ENCODE results near the gene CASP14. TPM values are rescaled to one million over a fixed set of nuclear protein-coding genes. Genes with fewer than 3 reads are reported as not detected.
"Not testable (repeated sequence)": the region's sequence is repeated elsewhere in the genome, so short reads cannot be mapped to it uniquely, and the experiment has no call there.

The CASP14 gene
- total RNA-seq, 1 experiment from 2014 or later = 1.9 TPM

DNA sequence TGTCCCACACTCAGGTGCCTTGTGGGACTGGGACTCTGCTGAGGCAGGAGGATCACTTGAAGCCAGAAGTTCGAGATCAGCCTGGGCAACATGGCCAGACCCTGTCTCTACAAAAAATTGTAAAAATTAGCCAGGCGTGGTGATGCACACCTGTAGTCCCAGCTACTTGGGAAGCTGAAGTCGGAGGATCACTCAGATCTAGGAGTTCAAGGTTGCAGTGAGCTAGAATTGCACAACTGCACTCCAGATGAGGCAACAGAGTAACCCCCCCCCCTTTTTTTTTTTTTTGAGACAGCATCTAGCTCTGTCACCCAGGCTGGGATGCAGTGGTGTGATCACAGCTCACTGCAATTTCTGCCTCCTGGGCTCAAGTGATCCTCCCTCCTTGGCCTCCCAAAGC lies 46.9 kb downstream of the CASP14 start:
- Histone ChIP-seq H3K27ac (no peak overlapping the region), H3K9me2 (ENCODE audit: insufficient read depth) (no peaks in the 10 kb centered on the region), H3K9me3 (ENCODE audit: insufficient read depth, low read depth) (no peaks in the 10 kb centered on the region), H3K36me3 (ENCODE audit: low read depth) (no peaks in the 10 kb centered on the region), H3K27me3 (ENCODE audit: insufficient read depth, low read depth) (no peaks in the 10 kb centered on the region), H4K20me1 (ENCODE audit: insufficient read depth) (no peaks in the 10 kb centered on the region), H3F3A (ENCODE audit: insufficient read depth, low read depth) (peaks cover 9% of the 10 kb centered on the region; the same call in 1 of the 2 replicates), H3K4me2 (no peak overlapping the region), H3K4me1 (replicated peaks; ENCODE audit: insufficient read depth) (peaks cover 18% of the 10 kb centered on the region), H3K4me3 (no peak overlapping the region), H3K79me2 (ENCODE audit: low read depth) (no peaks in the 10 kb centered on the region), H2AFZ (no peak overlapping the region)
- ChIA-PET POLR2A (ENCODE audit: unreplicated experiment) (no interaction called here), CTCF (no interaction called here)
- no TSS peak for BruUV-seq (replicated peaks)
- DNase-seq = no peak
- TF ChIP-seq EZH2 (IDR thresholded peaks at IDR 0.05; ENCODE audit: low read depth) = no peak
- TF ChIP-seq CTCF (conservative IDR thresholded peaks at IDR 0.05) = no peak
- intact Hi-C loops (cut with micrococcal nuclease; ENCODE audit: unreplicated experiment) = no loop called here

GRCh38 chr19:15097980-15098379 lies 48.7 kb downstream of the CASP14 start:
- DNase-seq; H3K36me3 ChIP-seq (ENCODE audit: low read depth); BruUV-seq (replicated peaks); intact Hi-C loops (cut with micrococcal nuclease; ENCODE audit: unreplicated experiment); H3K27ac ChIP-seq; H3K4me2 ChIP-seq; H4K20me1 ChIP-seq (ENCODE audit: insufficient read depth); H3K4me1 ChIP-seq (replicated peaks; ENCODE audit: insufficient read depth); H3F3A ChIP-seq (ENCODE audit: insufficient read depth, low read depth); H3K79me2 ChIP-seq (ENCODE audit: low read depth); H3K4me3 ChIP-seq; H3K27me3 ChIP-seq (ENCODE audit: insufficient read depth, low read depth); H3K9me2 ChIP-seq (ENCODE audit: insufficient read depth); H2AFZ ChIP-seq; CTCF ChIA-PET; H3K9me3 ChIP-seq (ENCODE audit: insufficient read depth, low read depth): not testable (repeated sequence)
- POLR2A ChIA-PET (ENCODE audit: unreplicated experiment) = interaction anchor here (0.7 kb wide), 1 partner anchor 227 kb away, joined by 4 read pairs; no protein-coding TSS in a partner anchor

DNA sequence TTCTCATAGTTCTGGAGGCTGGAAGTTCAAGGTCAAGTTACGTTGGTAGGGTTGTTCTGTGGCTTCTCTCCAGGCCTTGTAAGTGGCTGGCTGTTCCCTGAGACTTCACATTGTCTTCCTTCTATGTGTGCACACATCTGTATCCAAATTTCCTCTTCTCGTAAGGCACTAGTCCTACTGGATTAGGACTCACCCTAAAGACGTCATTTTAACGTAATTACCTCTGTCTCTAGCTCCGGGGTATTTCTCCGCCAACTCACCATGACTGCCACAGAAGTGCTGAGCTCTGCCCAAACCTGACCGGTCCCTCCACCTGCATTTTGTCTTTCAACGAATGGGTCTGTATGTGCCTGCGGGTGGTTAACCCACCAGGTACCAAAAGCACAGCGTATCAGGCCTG lies 49.2 kb downstream of the CASP14 start:
- no peaks in the 10 kb centered on the region for H3K36me3 ChIP-seq (ENCODE audit: low read depth)
- no peak for TF ChIP-seq CTCF (conservative IDR thresholded peaks at IDR 0.05)
- no peak for TF ChIP-seq EZH2 (IDR thresholded peaks at IDR 0.05; ENCODE audit: low read depth)
- H3K9me2 ChIP-seq (ENCODE audit: insufficient read depth) = no peaks in the 10 kb centered on the region
- POLR2A ChIA-PET (ENCODE audit: unreplicated experiment) = no interaction called here
- no peak overlapping the region for H3K4me2 ChIP-seq
- DNase-seq = no peak
- CTCF ChIA-PET = no interaction called here
- 0 out of 2 replicates have a peak, but pooled peaks cover 4% of the 10 kb centered on the region for H3F3A ChIP-seq (ENCODE audit: insufficient read depth, low read depth)
- BruUV-seq (replicated peaks) = no TSS peak
- H4K20me1 ChIP-seq (ENCODE audit: insufficient read depth) = no peaks in the 10 kb centered on the region
- H3K27me3 ChIP-seq (ENCODE audit: insufficient read depth, low read depth) = no peaks in the 10 kb centered on the region
- H3K4me1 ChIP-seq (replicated peaks; ENCODE audit: insufficient read depth) = peaks cover 5% of the 10 kb centered on the region; the same call in 1 of the 2 replicates
- H3K79me2 ChIP-seq (ENCODE audit: low read depth) = no peaks in the 10 kb centered on the region
- intact Hi-C loops (cut with micrococcal nuclease; ENCODE audit: unreplicated experiment) = no loop called here
- H3K27ac ChIP-seq = no peak overlapping the region
- H2AFZ ChIP-seq = no peak overlapping the region
- H3K9me3 ChIP-seq (ENCODE audit: insufficient read depth, low read depth) = peaks cover 1% of the 10 kb centered on the region
- H3K4me3 ChIP-seq = no peak overlapping the region

DNA sequence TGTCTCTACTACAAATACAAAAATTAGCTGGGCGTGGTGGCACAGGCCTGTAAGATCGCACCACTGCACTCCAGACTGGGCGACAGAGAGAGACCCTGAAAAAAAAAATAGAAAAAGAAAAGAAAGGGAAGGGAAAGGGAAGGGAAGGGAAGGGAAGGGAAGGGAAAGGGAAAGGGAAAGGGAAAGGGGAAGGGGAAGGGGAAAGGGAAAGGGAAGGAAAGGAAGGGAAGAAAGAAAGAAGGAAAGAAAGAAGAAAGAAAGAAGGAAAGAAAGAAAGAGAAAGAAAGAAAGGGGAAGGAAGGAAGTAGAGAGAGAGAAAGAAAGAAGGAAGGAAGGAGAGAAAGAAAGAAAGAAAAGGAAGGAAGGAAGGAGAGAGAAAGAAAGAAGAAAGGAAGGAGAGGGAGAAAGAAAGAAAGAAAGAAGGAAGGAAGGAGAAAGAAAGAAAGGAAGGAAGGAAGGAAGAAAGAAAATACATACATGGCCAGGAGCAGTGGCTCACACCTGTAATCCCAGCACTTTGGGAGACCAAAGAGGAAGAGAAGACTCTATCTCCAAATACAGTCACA lies 49.8 kb downstream of the CASP14 start:
- H3K27me3 ChIP-seq (ENCODE audit: insufficient read depth, low read depth) = no peaks in the 10 kb centered on the region
- no peak overlapping the region for H3K27ac ChIP-seq
- no peak overlapping the region for H2AFZ ChIP-seq
- peaks cover 5% of the 10 kb centered on the region; the same call in 1 of the 2 replicates for H3K4me1 ChIP-seq (replicated peaks; ENCODE audit: insufficient read depth)
- DNase-seq = no peak
- H3F3A ChIP-seq (ENCODE audit: insufficient read depth, low read depth) = 0 out of 2 replicates have a peak, but pooled peaks cover 4% of the 10 kb centered on the region
- no TSS peak for BruUV-seq (replicated peaks)
- H4K20me1 ChIP-seq (ENCODE audit: insufficient read depth) = no peaks in the 10 kb centered on the region
- ChIA-PET POLR2A (ENCODE audit: unreplicated experiment) (no interaction called here), CTCF (no interaction called here)
- no peaks in the 10 kb centered on the region for H3K9me2 ChIP-seq (ENCODE audit: insufficient read depth)
- H3K36me3 ChIP-seq (ENCODE audit: low read depth) = no peaks in the 10 kb centered on the region
- H3K4me2 ChIP-seq = no peak overlapping the region
- TF ChIP-seq EZH2 (IDR thresholded peaks at IDR 0.05; ENCODE audit: low read depth) = no peak
- no peak for TF ChIP-seq CTCF (conservative IDR thresholded peaks at IDR 0.05)
- no peak overlapping the region for H3K4me3 ChIP-seq
- intact Hi-C loops (cut with micrococcal nuclease; ENCODE audit: unreplicated experiment) = no loop called here
- no peaks in the 10 kb centered on the region for H3K79me2 ChIP-seq (ENCODE audit: low read depth)
- H3K9me3 ChIP-seq (ENCODE audit: insufficient read depth, low read depth) = peaks cover 6% of the 10 kb centered on the region
